Uterus (tissue), 4 donors: Measurements from ENCODE around the gene FSTL5. TPM values are rescaled to one million over a fixed set of nuclear protein-coding genes. Genes with fewer than 3 reads are reported as not detected.

Experiments used
- DNase-seq, 2 donors: peaks; one replicate each; pipeline ENCODE4 v3.0.0-alpha.2; 2019 to 2020
- H3K27ac ChIP-seq, 2 donors: fragments of 200-600 bp; sonication (generic); 1 replicate in 1 of 2; 2 replicates in 1 of 2; pipeline ENCODE4 v1.5.1; 2016 to 2018
- H3K27me3 ChIP-seq, 2 donors: fragments of 200-600 bp; sonication (generic); one replicate each; pipeline ENCODE4 v1.5.1; 2018 to 2019; ENCODE audit warnings: control low read depth in 1 of 2
- H3K36me3 ChIP-seq, 2 donors: fragments of 200-600 bp; sonication (generic); one replicate each; pipeline ENCODE4 v1.5.1; 2019; ENCODE audit warnings: control low read depth in 1 of 2
- H3K4me1 ChIP-seq, 2 donors: fragments of 200-600 bp; sonication (generic); one replicate each; pipeline ENCODE4 v1.5.1; 2018 to 2019; ENCODE audit warnings: control low read depth in 1 of 2
- H3K4me3 ChIP-seq, 2 donors: fragments of 200-600 bp; sonication (generic); 1 replicate in 1 of 2; 2 replicates in 1 of 2; pipeline ENCODE4 v1.5.1; 2018 to 2019; ENCODE audit warnings: mild to moderate bottlenecking in 1 of 2
- H3K9me3 ChIP-seq, 2 donors: fragments of 200-600 bp; sonication (generic); one replicate each; pipeline ENCODE4 v1.5.1; 2019; ENCODE audit warnings: control low read depth in 1 of 2
- POLR2A ChIP-seq, 2 donors: fragments of 450-650 bp; IDR thresholded peaks; one replicate each; pipeline ENCODE4 v1.6.1; 2016; ENCODE audit warnings: antibody characterized with exemption in 2 of 2, mild to moderate bottlenecking in 1 of 2, moderate library complexity in 1 of 2
- intact Hi-C: fragments of 100-400 bp; cut with DNase I; formaldehyde crosslinking; loops from one replicate; pipeline ENCODE4 v1.15.1; 2023; ENCODE audit warnings: low total_unique reads
- total RNA-seq, 4 donors: library from RNA; depleted of rRNA in 3 of 4; stranded (reverse); fragments of >200 nt in 3 of 4; gene quantifications; one replicate each; pipeline versions ENCODE4 v1.1.0 to v1.2.4, GENCODE V29; 2014 to 2023
- TF ChIP-seq, protein P1 (sequence below), 4 experiments: fragments of 200-600 bp in 2 of 4; fragments of 450-650 bp in 2 of 4; sonication (generic) in 2 of 4; IDR thresholded peaks; one replicate each; pipeline ENCODE4 v1.5.1; 2016 to 2019; ENCODE audit warnings: antibody characterized with exemption in 4 of 4, mild to moderate bottlenecking in 2 of 4, moderate library complexity in 1 of 4
- donor health status: DM: yes; HTN: yes; CAD: no.

The FSTL5 gene
- total RNA-seq, 4 donors from 2014 or later, result 2.4 TPM; not detected in 3

DNA sequence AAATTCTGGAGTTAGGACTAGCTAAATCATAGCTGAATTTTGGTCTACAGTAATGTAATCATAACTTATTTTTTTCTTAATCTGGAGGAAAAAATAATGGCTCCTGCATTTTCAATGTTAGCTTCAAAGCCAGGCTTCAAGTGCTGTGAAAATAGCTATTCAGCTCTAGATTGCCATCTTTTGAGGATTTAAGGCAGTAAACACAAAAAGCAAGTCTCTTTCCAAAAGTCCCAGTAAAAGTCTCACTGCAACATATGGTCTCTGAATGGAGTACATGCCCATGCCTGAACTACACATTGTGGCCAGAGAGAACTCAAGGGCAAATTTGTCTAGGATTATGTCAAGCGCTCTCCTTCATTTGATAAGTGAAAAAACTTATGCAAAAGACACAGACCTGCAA lies 720.9 kb downstream of the FSTL5 start:
- intact Hi-C loops, result no loop called here
- no peaks in the 10 kb centered on the region for H3K9me3 ChIP-seq
- no peak for TF ChIP-seq POLR2A (IDR thresholded peaks at IDR 0.05)
- TF ChIP-seq, protein P1, sequence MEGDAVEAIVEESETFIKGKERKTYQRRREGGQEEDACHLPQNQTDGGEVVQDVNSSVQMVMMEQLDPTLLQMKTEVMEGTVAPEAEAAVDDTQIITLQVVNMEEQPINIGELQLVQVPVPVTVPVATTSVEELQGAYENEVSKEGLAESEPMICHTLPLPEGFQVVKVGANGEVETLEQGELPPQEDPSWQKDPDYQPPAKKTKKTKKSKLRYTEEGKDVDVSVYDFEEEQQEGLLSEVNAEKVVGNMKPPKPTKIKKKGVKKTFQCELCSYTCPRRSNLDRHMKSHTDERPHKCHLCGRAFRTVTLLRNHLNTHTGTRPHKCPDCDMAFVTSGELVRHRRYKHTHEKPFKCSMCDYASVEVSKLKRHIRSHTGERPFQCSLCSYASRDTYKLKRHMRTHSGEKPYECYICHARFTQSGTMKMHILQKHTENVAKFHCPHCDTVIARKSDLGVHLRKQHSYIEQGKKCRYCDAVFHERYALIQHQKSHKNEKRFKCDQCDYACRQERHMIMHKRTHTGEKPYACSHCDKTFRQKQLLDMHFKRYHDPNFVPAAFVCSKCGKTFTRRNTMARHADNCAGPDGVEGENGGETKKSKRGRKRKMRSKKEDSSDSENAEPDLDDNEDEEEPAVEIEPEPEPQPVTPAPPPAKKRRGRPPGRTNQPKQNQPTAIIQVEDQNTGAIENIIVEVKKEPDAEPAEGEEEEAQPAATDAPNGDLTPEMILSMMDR (IDR thresholded peaks at IDR 0.05), result no peak

DNA sequence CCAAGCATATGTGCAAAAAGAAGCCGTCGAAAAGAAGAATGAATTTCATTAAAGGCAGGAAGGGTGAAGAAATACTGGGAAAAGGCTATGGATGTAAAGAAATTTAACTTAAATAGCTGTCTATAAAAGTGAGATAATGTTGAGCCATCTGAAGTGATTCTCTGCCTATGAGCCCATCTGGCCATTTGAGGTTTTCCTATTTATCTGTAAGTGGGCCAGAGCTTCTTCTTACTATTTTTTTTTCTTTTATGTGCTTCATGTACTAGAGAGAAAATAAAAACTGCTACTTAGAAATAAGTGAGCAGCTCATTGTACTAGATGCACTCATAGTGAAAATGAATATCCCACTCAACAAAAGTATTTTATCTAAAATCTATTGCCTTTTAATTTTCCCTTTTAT lies 725.7 kb downstream of the FSTL5 start:
- H3K9me3 ChIP-seq, result no peaks in the 10 kb centered on the region
- no peak for TF ChIP-seq POLR2A (IDR thresholded peaks at IDR 0.05)
- TF ChIP-seq, protein P1 (IDR thresholded peaks at IDR 0.05), result no peak
- H3K36me3 ChIP-seq, result no peaks in the 10 kb centered on the region
- intact Hi-C loops, result no loop called here
- no peak overlapping the region for H3K27ac ChIP-seq
- DNase-seq, result no peak
- no peaks in the 10 kb centered on the region for H3K27me3 ChIP-seq
- H3K4me1 ChIP-seq, result no peaks in the 10 kb centered on the region
- no peak overlapping the region for H3K4me3 ChIP-seq

More for the DNA sequence above, 720.9 kb downstream of the FSTL5 start:
- no peak for DNase-seq
- Histone ChIP-seq H3K36me3 (no peaks in the 10 kb centered on the region), H3K4me3 (no peak overlapping the region), H3K27ac (no peak overlapping the region), H3K4me1 (no peaks in the 10 kb centered on the region), H3K27me3 (no peaks in the 10 kb centered on the region)

DNA sequence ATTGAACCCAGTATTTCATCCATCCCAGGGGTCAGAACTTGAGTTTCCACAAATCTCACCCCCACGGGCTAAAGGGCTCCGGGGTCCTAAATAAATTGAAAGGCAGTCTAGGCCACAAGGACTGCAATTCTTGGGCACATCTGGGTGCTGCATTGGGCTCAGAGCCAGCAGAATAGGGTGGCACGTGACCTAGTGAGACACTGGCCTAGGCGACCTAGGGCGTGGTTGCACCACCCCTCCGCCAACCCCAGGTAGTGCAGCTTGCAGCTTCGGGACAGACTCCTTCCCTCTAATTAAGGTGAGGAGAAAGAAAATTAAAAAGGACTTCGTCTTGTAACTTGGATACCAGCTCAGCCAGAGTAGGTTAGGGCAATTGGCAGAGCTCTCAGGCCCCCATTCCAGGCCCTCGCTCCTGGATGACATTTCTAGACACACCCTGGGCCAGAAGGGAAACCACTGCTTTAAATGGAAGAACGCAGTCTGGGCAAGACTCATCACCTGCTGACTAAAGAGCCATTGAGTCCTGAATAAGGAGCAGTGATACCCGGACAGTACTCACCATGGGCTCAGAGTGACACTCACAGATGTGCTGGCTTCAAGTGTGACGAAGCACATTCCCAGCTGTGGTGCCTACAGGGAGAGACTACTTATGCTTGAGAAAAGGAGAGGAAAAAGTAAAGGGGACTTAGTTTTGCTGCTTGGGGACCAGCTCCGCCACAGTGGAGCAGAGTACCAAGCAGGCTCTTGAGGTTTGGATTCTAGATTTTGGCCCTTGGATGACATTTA lies 735.4 kb downstream of the FSTL5 start:
- H3K27ac ChIP-seq, result no peak overlapping the region
- H3K36me3 ChIP-seq, result no peaks in the 10 kb centered on the region
- H3K27me3 ChIP-seq, result no peaks in the 10 kb centered on the region
- H3K4me1 ChIP-seq, result no peaks in the 10 kb centered on the region
- H3K4me3 ChIP-seq, result no peak overlapping the region
- no peak for TF ChIP-seq POLR2A (IDR thresholded peaks at IDR 0.05)
- intact Hi-C loops, result no loop called here
- no peak for DNase-seq
- no peaks in the 10 kb centered on the region for H3K9me3 ChIP-seq

DNA sequence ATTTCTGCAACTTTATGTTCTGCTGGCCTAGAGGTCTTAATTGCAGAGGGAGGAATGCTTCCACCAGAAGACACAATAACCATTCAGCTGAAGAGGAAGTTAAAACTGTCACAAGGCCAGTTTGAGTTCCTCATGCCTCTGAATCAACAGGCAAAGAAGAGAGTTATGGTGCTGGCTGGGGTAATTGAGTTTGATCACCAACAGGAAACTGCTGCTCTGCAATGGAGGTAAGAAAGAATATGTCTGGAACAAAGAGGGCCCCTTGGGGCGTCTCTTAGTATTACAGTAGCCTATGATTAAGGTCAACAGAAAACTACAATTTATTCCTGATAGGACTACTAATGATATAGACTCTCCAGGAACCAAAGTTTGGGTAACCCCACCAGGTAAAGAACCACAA lies 744.0 kb downstream of the FSTL5 start:
- DNase-seq, result no peak
- intact Hi-C loops, result no loop called here
- no peaks in the 10 kb centered on the region for H3K9me3 ChIP-seq
- no peaks in the 10 kb centered on the region for H3K27me3 ChIP-seq
- no peaks in the 10 kb centered on the region for H3K4me1 ChIP-seq
- H3K27ac ChIP-seq, result no peak overlapping the region
- H3K36me3 ChIP-seq, result no peaks in the 10 kb centered on the region
- no peak for TF ChIP-seq POLR2A (IDR thresholded peaks at IDR 0.05)
- TF ChIP-seq, protein P1 (IDR thresholded peaks at IDR 0.05), result no peak
- no peak overlapping the region for H3K4me3 ChIP-seq

DNA sequence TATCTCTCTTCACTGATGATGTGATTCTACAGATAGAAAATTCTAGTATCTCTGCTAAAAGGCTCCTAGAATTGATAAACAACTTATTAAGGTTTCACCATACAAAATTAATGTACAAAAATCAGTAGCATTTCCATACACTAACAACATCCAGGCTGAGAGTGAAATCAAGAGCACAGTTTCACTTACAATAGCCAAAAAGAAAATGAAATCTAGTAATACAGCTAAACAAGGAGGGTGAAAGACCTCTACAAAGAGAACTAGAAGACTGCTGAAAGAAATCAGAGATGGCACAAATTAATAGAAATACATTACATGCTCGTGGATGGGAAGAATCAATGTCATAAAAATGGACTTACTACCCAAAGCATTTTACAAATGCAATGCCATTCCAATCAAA lies 751.9 kb downstream of the FSTL5 start:
- no peaks in the 10 kb centered on the region for H3K4me1 ChIP-seq
- H3K27ac ChIP-seq, result no peak overlapping the region
- TF ChIP-seq, protein P1 (IDR thresholded peaks at IDR 0.05), result no peak
- TF ChIP-seq POLR2A (IDR thresholded peaks at IDR 0.05), result no peak
- H3K4me3 ChIP-seq, result no peak overlapping the region
- H3K9me3 ChIP-seq, result no peaks in the 10 kb centered on the region
- H3K36me3 ChIP-seq, result no peaks in the 10 kb centered on the region
- DNase-seq, result no peak
- intact Hi-C loops, result no loop called here
- no peaks in the 10 kb centered on the region for H3K27me3 ChIP-seq
